Measurements from ENCODE around the gene SHKBP1. TPM values are rescaled to one million over a fixed set of nuclear protein-coding genes. Genes with fewer than 3 reads are reported as not detected.

The SHKBP1 gene
- total and polyA plus RNA-seq, 3 donors from 2014 or later = 35.6 to 56.3 (median 37.2) TPM

GRCh38 chr19:40598121-40598917 is 21.6 kb downstream of the SHKBP1 start:
- intact Hi-C loops (cut with DNase I; ENCODE audit: low total_unique reads) = no loop called here
- no peaks in the 10 kb centered on the region for H3K27me3 ChIP-seq
- H3K27ac ChIP-seq = peak overlapping the region in 1 of 2 donors; percentile 23
- H3K4me1 ChIP-seq = peaks cover 34% of the 10 kb centered on the region
- H3K36me3 ChIP-seq (ENCODE audit: low read depth, missing control alignments) = no peaks in the 10 kb centered on the region
- no peaks in the 10 kb centered on the region for H3K9me3 ChIP-seq
- peak; percentile 94 for DNase-seq
- 1% methylated on average over 16 to 46 of the region's 46 CpGs for WGBS, 2 donors
- TF ChIP-seq POLR2A (IDR thresholded peaks at IDR 0.05) (no peak), CTCF (IDR thresholded peaks at IDR 0.05) (peak; percentile 95 to 98 (median 97))
- peak overlapping the region; percentile 29 to 35 for H3K4me3 ChIP-seq

- DNase-seq = no peak
- no peaks in the 10 kb centered on the region for H3K27me3 ChIP-seq
- no peaks in the 10 kb centered on the region for H3K9me3 ChIP-seq
- no peaks in the 10 kb centered on the region for H3K36me3 ChIP-seq (ENCODE audit: low read depth, missing control alignments)
- H3K4me1 ChIP-seq = peaks cover 34% of the 10 kb centered on the region
- TF ChIP-seq POLR2A (IDR thresholded peaks at IDR 0.05) (no peak), CTCF (IDR thresholded peaks at IDR 0.05) (no peak)
- no peak overlapping the region for H3K27ac ChIP-seq
- WGBS, 2 donors = 9% methylated on average over 15 of the region's 15 CpGs
- H3K4me3 ChIP-seq = no peak overlapping the region
- intact Hi-C loops (cut with DNase I; ENCODE audit: low total_unique reads) = no loop called here
Measured at GRCh38 chr19:40598918-40599307, 22.2 kb downstream of the SHKBP1 start.

- no peaks in the 10 kb centered on the region for H3K27me3 ChIP-seq
- DNase-seq = no peak
- TF ChIP-seq CTCF (IDR thresholded peaks at IDR 0.05) (no peak), POLR2A (IDR thresholded peaks at IDR 0.05) (no peak)
- H3K27ac ChIP-seq = peak overlapping the region; percentile 59 to 80
- no peaks in the 10 kb centered on the region for H3K9me3 ChIP-seq
- H3K4me1 ChIP-seq = peaks cover 35% of the 10 kb centered on the region
- no peak overlapping the region for H3K4me3 ChIP-seq
- H3K36me3 ChIP-seq (ENCODE audit: low read depth, missing control alignments) = no peaks in the 10 kb centered on the region
- WGBS, 2 donors = 0 to 5% methylated on average over 6 to 9 of the region's 9 CpGs
- intact Hi-C loops (cut with DNase I; ENCODE audit: low total_unique reads) = no loop called here
Measured at GRCh38 chr19:40599331-40599901, 22.7 kb downstream of the SHKBP1 start.

GRCh38 chr19:40599902-40600569 is 23.4 kb downstream of the SHKBP1 start:
- H3K27me3 ChIP-seq = no peaks in the 10 kb centered on the region
- no peak overlapping the region for H3K4me3 ChIP-seq
- peaks cover 41% of the 10 kb centered on the region for H3K4me1 ChIP-seq
- H3K27ac ChIP-seq = peak overlapping the region; percentile 59 to 80
- no peak for DNase-seq
- no peaks in the 10 kb centered on the region for H3K36me3 ChIP-seq (ENCODE audit: low read depth, missing control alignments)
- intact Hi-C loops (cut with DNase I; ENCODE audit: low total_unique reads) = loop anchor here (2.0 to 5.0 kb wide), 2 partner anchors 37 to 69 kb away; no protein-coding TSS in a partner anchor
- 0 to 3% methylated on average over 5 to 43 of the region's 43 CpGs for WGBS, 2 donors
- TF ChIP-seq POLR2A (IDR thresholded peaks at IDR 0.05) (no peak), CTCF (IDR thresholded peaks at IDR 0.05) (no peak)
- H3K9me3 ChIP-seq = no peaks in the 10 kb centered on the region

Measured in testis (tissue), 3 donors.